Adrenal gland (tissue), 12 donors: ENCODE data around the gene C10orf120. TPM values are rescaled to one million over a fixed set of nuclear protein-coding genes. Genes with fewer than 3 reads are reported as not detected.
A peak's percentile ranks its signal among the peaks of the same experiment; 100 is the strongest.

Experiments used
- DNase-seq, 7 donors: peaks; one replicate each; pipeline ENCODE4 v3.0.0-alpha.2; 2019 to 2020
- H3K27ac ChIP-seq, 5 donors: fragments of 200-600 bp; sonication (generic) in 4 of 5; 1 replicate in 3 of 5; 2 replicates in 2 of 5; pipeline versions ENCODE4 v1.5.1 to v1.8.0; 2016 to 2020; ENCODE audit warnings: mild to moderate bottlenecking in 1 of 5
- H3K27me3 ChIP-seq: fragments of 200-600 bp; 2 replicates; pipeline ENCODE4 v1.8.0; 2021
- H3K36me3 ChIP-seq, 2 donors: fragments of 200-600 bp; replicated peaks in 1 of 2; 1 replicate in 1 of 2; 2 replicates in 1 of 2; pipeline versions ENCODE4 v1.5.1 to v1.8.0; 2018 to 2022
- H3K4me1 ChIP-seq, 2 donors: fragments of 200-600 bp; replicated peaks in 1 of 2; 1 replicate in 1 of 2; 2 replicates in 1 of 2; pipeline versions ENCODE4 v1.5.1 to v1.8.0; 2018 to 2021
- H3K4me3 ChIP-seq, 4 donors: fragments of 200-600 bp; sonication (generic) in 3 of 4; one replicate each; pipeline ENCODE4 v1.5.1; 2016 to 2018
- H3K9me3 ChIP-seq, 3 donors: fragments of 200-600 bp; sonication (generic) in 1 of 3; replicated peaks in 1 of 3; 1 replicate in 2 of 3; 2 replicates in 1 of 3; pipeline versions ENCODE4 v1.5.1 to v1.8.0; 2016 to 2021
- POLR2A ChIP-seq, 2 donors: fragments of 450-650 bp; IDR thresholded peaks; one replicate each; pipeline ENCODE4 v1.6.1; 2017; ENCODE audit warnings: antibody characterized with exemption in 2 of 2, mild to moderate bottlenecking in 2 of 2, moderate library complexity in 1 of 2
- WGBS, 4 donors: extraction: QIAGEN DNeasy Blood & Tissue Kit in 2 of 4; methylation state at CpG; one replicate each; pipeline versions ENCODE4 v1.1.5 to v1.1.7; 2013 to 2017; 5-methylcytosine and 5-hydroxymethylcytosine counted together
- intact Hi-C, 2 donors: fragments of 100-400 bp; cut with DNase I; formaldehyde crosslinking; loops; one replicate each; pipeline versions ENCODE4 v1.14.1 to v1.15.0; 2022 to 2023
- polyA plus RNA-seq, 3 donors: library from polyadenylated mRNA; stranded (reverse); fragments of 200-250 nt in 2 of 3; fragments of 350-450 nt in 1 of 3; fragmentation: Illumina TruSeq in 1 of 3; extraction: RNeasy Lipid Tissue Mini Kit (QIAGEN cat#74804) in 1 of 3; gene quantifications; one replicate each; pipeline ENCODE4 v1.2.3, GENCODE V29; 2013 to 2014
- total RNA-seq, 9 donors: library from RNA; depleted of rRNA in 4 of 9; stranded (reverse); fragments of >200 nt in 4 of 9; fragments of 120-200 nt in 1 of 9; fragmentation: NEBNext Ultra II Directional in 1 of 9; extraction: Animal tissue kit (Norgen Biotek cat#: 25700) in 1 of 9; gene quantifications; one replicate each; pipeline versions ENCODE4 v1.1.0 to v1.2.4, GENCODE V29; 2013 to 2023
- TF ChIP-seq, protein P1 (sequence below), 6 experiments: fragments of 450-650 bp in 4 of 6; fragments of 200-600 bp in 2 of 6; sonication (generic) in 1 of 6; IDR thresholded peaks; 1 replicate in 5 of 6; 2 replicates in 1 of 6; pipeline versions ENCODE4 v1.5.1 to v1.8.0; 2016 to 2021; ENCODE audit warnings: antibody characterized with exemption in 6 of 6, mild to moderate bottlenecking in 2 of 6, moderate library complexity in 1 of 6
- donor health status: healthy with polysubstance abuse.
- donor health status: Bipolar disorder and iron deficiency.
- donor health status: DM: yes; HTN: yes; CAD: no.
- donor health status: DM: no; HTN: no; CAD: no.
- donor health status: DM: no; HTN: no; CAD: no.
- donor health status: DM: yes; HTN: yes; CAD: no.

C10orf120 gene
- total and polyA plus RNA-seq, 12 donors: not detected

DNA sequence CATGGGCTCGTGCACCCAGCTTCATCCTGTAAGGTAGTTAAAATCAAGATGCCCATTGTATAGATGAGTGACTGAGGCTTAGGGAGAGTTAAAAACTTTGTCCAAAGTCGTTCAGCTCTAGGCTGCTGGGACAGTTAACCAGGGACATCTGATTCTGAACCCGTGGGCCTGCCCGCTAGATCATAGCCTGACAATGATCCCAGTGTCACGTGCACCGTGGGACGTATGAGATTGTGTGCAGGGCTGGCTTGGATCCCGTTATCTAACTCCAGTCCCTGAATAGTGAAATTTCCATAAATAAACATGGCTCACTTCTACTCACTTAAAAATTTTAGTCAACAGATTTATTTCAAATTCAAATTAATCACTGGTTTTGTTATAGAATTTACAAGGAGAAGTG lies 24.9 kb downstream of the C10orf120 start:
- WGBS, 4 donors: 60 to 71% (median 61%) methylated on average over 6 to 8 of the region's 8 CpGs
- Histone ChIP-seq H3K4me3 (no peak overlapping the region), H3K36me3 (no peaks in the 10 kb centered on the region), H3K4me1 (no peaks in the 10 kb centered on the region), H3K9me3 (no peaks in the 10 kb centered on the region), H3K27me3 (no peaks in the 10 kb centered on the region), H3K27ac (no peak overlapping the region)
- DNase-seq: peak in 2 of 7 donors; percentile 18 to 26
- intact Hi-C loops: no loop called here
- no peak for TF ChIP-seq POLR2A (IDR thresholded peaks at IDR 0.05)
- TF ChIP-seq, protein P1, sequence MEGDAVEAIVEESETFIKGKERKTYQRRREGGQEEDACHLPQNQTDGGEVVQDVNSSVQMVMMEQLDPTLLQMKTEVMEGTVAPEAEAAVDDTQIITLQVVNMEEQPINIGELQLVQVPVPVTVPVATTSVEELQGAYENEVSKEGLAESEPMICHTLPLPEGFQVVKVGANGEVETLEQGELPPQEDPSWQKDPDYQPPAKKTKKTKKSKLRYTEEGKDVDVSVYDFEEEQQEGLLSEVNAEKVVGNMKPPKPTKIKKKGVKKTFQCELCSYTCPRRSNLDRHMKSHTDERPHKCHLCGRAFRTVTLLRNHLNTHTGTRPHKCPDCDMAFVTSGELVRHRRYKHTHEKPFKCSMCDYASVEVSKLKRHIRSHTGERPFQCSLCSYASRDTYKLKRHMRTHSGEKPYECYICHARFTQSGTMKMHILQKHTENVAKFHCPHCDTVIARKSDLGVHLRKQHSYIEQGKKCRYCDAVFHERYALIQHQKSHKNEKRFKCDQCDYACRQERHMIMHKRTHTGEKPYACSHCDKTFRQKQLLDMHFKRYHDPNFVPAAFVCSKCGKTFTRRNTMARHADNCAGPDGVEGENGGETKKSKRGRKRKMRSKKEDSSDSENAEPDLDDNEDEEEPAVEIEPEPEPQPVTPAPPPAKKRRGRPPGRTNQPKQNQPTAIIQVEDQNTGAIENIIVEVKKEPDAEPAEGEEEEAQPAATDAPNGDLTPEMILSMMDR (IDR thresholded peaks at IDR 0.05): no peak

DNA sequence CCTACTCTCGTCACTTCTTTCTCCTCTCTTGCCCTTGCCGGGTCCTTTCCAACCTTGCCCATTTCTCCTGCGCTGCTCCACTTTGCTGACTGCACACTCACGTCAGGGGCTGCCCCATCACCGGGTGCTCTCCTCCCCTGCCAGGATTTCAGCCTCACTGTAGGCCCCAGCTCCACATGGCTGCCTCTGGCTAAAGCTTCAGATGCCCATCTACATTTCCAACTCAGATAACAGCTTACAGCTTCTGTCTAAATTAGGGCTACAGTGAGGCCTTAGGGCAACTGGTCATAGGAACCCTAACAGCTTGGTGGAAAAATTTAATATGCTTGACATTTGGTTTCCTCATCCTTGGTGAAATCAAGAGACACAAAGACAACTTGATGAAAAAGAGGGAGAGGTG lies 25.9 kb downstream of the C10orf120 start:
- Histone ChIP-seq H3K9me3 (no peaks in the 10 kb centered on the region), H3K36me3 (no peaks in the 10 kb centered on the region), H3K27ac (no peak overlapping the region), H3K4me3 (no peak overlapping the region), H3K4me1 (no peaks in the 10 kb centered on the region), H3K27me3 (no peaks in the 10 kb centered on the region)
- intact Hi-C loops: no loop called here
- no peak for DNase-seq
- no peak for TF ChIP-seq POLR2A (IDR thresholded peaks at IDR 0.05)
- TF ChIP-seq, protein P1 (IDR thresholded peaks at IDR 0.05): no peak
- WGBS, 4 donors: 75 to 82% (median 76%) methylated on average over 5 of the region's 5 CpGs

DNA sequence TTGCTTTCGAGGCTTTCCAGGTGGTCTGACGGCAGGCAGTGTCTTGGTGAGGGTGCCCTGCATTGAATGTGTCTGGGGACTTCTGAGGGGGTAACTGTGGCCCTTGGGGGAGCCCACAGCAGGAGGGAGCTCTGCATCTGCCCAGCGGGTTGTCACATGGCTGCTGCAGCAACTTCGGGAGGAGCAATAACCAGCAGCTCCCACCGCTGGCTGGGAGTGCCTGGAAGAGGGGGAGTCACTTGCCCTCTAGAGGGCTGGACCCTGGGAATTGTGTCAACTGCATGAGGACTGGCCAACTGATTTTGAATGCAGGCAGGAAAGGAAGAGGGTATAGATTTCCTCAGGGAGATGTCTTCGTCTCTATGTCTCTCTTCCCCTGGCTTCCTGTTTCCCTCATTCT lies 26.4 kb downstream of the C10orf120 start:
- no peak overlapping the region for H3K27ac ChIP-seq
- intact Hi-C loops: no loop called here
- DNase-seq: no peak
- no peak overlapping the region for H3K4me3 ChIP-seq
- no peaks in the 10 kb centered on the region for H3K4me1 ChIP-seq
- TF ChIP-seq, protein P1 (IDR thresholded peaks at IDR 0.05): no peak
- TF ChIP-seq POLR2A (IDR thresholded peaks at IDR 0.05): no peak
- H3K27me3 ChIP-seq: no peaks in the 10 kb centered on the region
- no peaks in the 10 kb centered on the region for H3K36me3 ChIP-seq
- no peaks in the 10 kb centered on the region for H3K9me3 ChIP-seq
- WGBS, 4 donors: 53 to 67% (median 59%) methylated on average over 4 to 6 of the region's 6 CpGs

DNA sequence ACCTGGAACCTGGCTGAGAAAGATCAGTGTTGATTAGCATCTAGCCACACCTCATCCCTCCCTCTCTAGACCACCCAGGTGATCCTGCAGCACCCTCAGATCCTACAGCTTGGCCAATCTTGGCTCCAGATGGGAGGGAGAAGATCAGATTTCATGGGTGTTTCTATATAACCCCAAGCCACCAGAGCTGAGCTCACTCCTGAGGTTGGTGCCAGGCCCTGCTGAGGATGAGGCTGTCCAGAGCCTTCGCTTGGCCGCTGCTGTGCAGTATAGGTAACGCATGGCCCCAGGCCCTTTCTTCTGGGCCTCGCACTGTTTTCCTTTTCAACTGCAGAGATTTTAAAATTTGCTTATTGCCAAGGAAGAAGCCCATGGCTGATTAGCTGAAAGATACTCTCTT lies 27.0 kb downstream of the C10orf120 start:
- intact Hi-C loops: no loop called here
- no peaks in the 10 kb centered on the region for H3K4me1 ChIP-seq
- no peak for DNase-seq
- no peaks in the 10 kb centered on the region for H3K27me3 ChIP-seq
- no peak overlapping the region for H3K27ac ChIP-seq
- 82 to 90% (median 84%) methylated on average over 4 of the region's 4 CpGs for WGBS, 4 donors
- H3K36me3 ChIP-seq: no peaks in the 10 kb centered on the region
- H3K4me3 ChIP-seq: no peak overlapping the region
- no peaks in the 10 kb centered on the region for H3K9me3 ChIP-seq
- no peak for TF ChIP-seq POLR2A (IDR thresholded peaks at IDR 0.05)
- TF ChIP-seq, protein P1 (IDR thresholded peaks at IDR 0.05): no peak
